DOHH2 (cell line): Measurements from ENCODE around the gene SRRD.
A peak's percentile ranks its signal among the peaks of the same experiment; 100 is the strongest.

ENCODE experiments used
- H3F3A ChIP-seq: fragments of 200-600 bp; sonication (generic), shearing (Covaris generic); 2 replicates; pipeline ENCODE4 v1.6.0; 2016; ENCODE audit warnings: antibody characterized with exemption, mild to moderate bottlenecking; ENCODE audit not compliant: control insufficient read depth, insufficient read depth
- H3K27ac ChIP-seq: fragments of 200-600 bp; sonication (generic); 2 replicates; pipeline ENCODE4 v1.5.1; 2014; ENCODE audit warnings: low read depth, mild to moderate bottlenecking, low read length, moderate library complexity
- H3K27me3 ChIP-seq: fragments of 200-600 bp; sonication (generic); 2 replicates; pipeline ENCODE4 v1.6.1; 2014; ENCODE audit warnings: mild to moderate bottlenecking, low read length, mixed read lengths; ENCODE audit not compliant: control insufficient read depth
- H3K36me3 ChIP-seq: fragments of 200-600 bp; sonication (generic); 2 replicates; pipeline ENCODE4 v1.6.1; 2014; ENCODE audit warnings: mild to moderate bottlenecking, low read length, moderate library complexity, mixed read lengths; ENCODE audit not compliant: control insufficient read depth
- H3K4me1 ChIP-seq: fragments of 200-600 bp; sonication (generic); 2 replicates; pipeline ENCODE4 v1.6.1; 2014; ENCODE audit warnings: mild to moderate bottlenecking, low read length, mixed read lengths; ENCODE audit not compliant: control insufficient read depth
- H3K4me2 ChIP-seq: fragments of 200-600 bp; sonication (generic); 2 replicates; pipeline ENCODE4 v1.6.0; 2014; ENCODE audit warnings: mild to moderate bottlenecking, low read length, moderate library complexity
- H3K4me3 ChIP-seq: fragments of 200-600 bp; sonication (generic); 2 replicates; pipeline ENCODE4 v1.5.1; 2014; ENCODE audit warnings: mild to moderate bottlenecking, low read length, mixed read lengths
- H3K79me2 ChIP-seq: fragments of 200-600 bp; sonication (generic); 2 replicates; pipeline ENCODE4 v1.6.1; 2014; ENCODE audit warnings: mild to moderate bottlenecking, low read length, mixed read lengths; ENCODE audit not compliant: control insufficient read depth
- H3K9me2 ChIP-seq: fragments of 200-600 bp; sonication (generic); replicated peaks from 2 replicates; pipeline ENCODE4 v1.6.1; 2014; ENCODE audit warnings: mild to moderate bottlenecking, low read length, mixed read lengths; ENCODE audit not compliant: control insufficient read depth
- H3K9me3 ChIP-seq: fragments of 200-600 bp; sonication (generic); 2 replicates; pipeline ENCODE4 v1.6.1; 2014; ENCODE audit warnings: antibody characterized with exemption, low read length, mixed read lengths; ENCODE audit not compliant: control insufficient read depth, insufficient read depth
- H4K20me1 ChIP-seq: fragments of 200-600 bp; sonication (generic); 2 replicates; pipeline ENCODE4 v1.6.0; 2014; ENCODE audit warnings: low read depth, mild to moderate bottlenecking, antibody characterized with exemption, low read length, moderate library complexity; ENCODE audit not compliant: control insufficient read depth, insufficient read depth
- EZH2phosphoT487 ChIP-seq: fragments of 200-600 bp; sonication (generic); IDR thresholded peaks from 2 replicates; pipeline ENCODE4 v1.6.1; 2017; ENCODE audit warnings: borderline replicate concordance, mild to moderate bottlenecking, antibody characterized with exemption, low read length, moderate library complexity, mixed read lengths
- TF ChIP-seq, protein P1 (sequence below): fragments of 200-600 bp; sonication (generic); IDR thresholded peaks from one replicate; pipeline ENCODE4 v1.5.1; 2014; ENCODE audit warnings: antibody characterized with exemption, mild to moderate bottlenecking, low read depth, low read length; ENCODE audit not compliant: poor library complexity, severe bottlenecking

SRRD gene

DNA sequence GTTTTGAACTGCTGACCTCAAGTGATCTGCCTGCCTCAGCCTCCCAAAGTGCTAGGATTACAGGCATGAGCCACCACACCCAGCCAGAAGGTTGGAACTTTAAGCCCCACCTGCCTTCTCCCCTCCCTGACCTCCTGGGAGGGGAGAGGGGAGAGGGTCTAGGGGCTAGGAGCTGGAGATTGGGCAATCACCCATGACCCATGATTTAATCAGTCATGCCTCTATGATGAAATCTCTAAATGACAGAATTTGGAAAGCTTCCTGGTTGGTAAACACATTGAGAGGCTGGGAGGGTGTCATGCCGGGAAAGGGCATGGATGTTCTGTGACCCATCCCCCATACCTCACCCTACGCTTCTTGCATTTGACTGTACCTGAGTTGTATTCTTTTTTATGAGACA, 45.7 kb downstream of the SRRD start:
- Histone ChIP-seq H3K79me2 (peaks cover 25% of the 10 kb centered on the region), H3K4me3 (no peak overlapping the region), H3K36me3 (peaks cover 88% of the 10 kb centered on the region), H3K9me3 (no peaks in the 10 kb centered on the region), H3K4me1 (peaks cover 100% of the 10 kb centered on the region), H3F3A (peaks cover 50% of the 10 kb centered on the region), H3K9me2 (no peaks in the 10 kb centered on the region), H3K27ac (peak overlapping the region; percentile 86), H4K20me1 (no peaks in the 10 kb centered on the region), H3K27me3 (no peaks in the 10 kb centered on the region), H3K4me2 (no peak overlapping the region)
- no peak for TF ChIP-seq EZH2phosphoT487
- TF ChIP-seq, protein P1, sequence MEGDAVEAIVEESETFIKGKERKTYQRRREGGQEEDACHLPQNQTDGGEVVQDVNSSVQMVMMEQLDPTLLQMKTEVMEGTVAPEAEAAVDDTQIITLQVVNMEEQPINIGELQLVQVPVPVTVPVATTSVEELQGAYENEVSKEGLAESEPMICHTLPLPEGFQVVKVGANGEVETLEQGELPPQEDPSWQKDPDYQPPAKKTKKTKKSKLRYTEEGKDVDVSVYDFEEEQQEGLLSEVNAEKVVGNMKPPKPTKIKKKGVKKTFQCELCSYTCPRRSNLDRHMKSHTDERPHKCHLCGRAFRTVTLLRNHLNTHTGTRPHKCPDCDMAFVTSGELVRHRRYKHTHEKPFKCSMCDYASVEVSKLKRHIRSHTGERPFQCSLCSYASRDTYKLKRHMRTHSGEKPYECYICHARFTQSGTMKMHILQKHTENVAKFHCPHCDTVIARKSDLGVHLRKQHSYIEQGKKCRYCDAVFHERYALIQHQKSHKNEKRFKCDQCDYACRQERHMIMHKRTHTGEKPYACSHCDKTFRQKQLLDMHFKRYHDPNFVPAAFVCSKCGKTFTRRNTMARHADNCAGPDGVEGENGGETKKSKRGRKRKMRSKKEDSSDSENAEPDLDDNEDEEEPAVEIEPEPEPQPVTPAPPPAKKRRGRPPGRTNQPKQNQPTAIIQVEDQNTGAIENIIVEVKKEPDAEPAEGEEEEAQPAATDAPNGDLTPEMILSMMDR = no peak

GRCh38 chr22:26534171-26534855, 50.6 kb downstream of the SRRD start:
- Histone ChIP-seq H3K27ac (peak overlapping the region; percentile 99), H3F3A (peaks cover 54% of the 10 kb centered on the region), H3K9me3 (no peaks in the 10 kb centered on the region), H3K4me2 (peak overlapping the region; percentile 94), H3K4me3 (peak overlapping the region; percentile 70), H3K4me1 (peaks cover 98% of the 10 kb centered on the region), H3K27me3 (no peaks in the 10 kb centered on the region), H4K20me1 (no peaks in the 10 kb centered on the region), H3K9me2 (no peaks in the 10 kb centered on the region), H3K36me3 (peaks cover 68% of the 10 kb centered on the region), H3K79me2 (peaks cover 49% of the 10 kb centered on the region)
- TF ChIP-seq, protein P1 = no peak
- no peak for TF ChIP-seq EZH2phosphoT487

GRCh38 chr22:26534874-26535602, 51.4 kb downstream of the SRRD start:
- Histone ChIP-seq H4K20me1 (no peaks in the 10 kb centered on the region), H3K4me1 (peaks cover 98% of the 10 kb centered on the region), H3K9me3 (no peaks in the 10 kb centered on the region), H3F3A (peaks cover 52% of the 10 kb centered on the region), H3K4me2 (peak overlapping the region; percentile 94), H3K36me3 (peaks cover 68% of the 10 kb centered on the region), H3K79me2 (peaks cover 56% of the 10 kb centered on the region), H3K27me3 (no peaks in the 10 kb centered on the region), H3K27ac (peak overlapping the region; percentile 99), H3K9me2 (no peaks in the 10 kb centered on the region), H3K4me3 (peak overlapping the region; percentile 78)
- TF ChIP-seq EZH2phosphoT487 = no peak
- TF ChIP-seq, protein P1 = no peak
